Hepatocyte (in vitro differentiated cells): ENCODE results near the gene COL6A5. TPM values are rescaled to one million over a fixed set of nuclear protein-coding genes. Genes with fewer than 3 reads are reported as not detected.

ENCODE experiments used
- DNase-seq: peaks from one replicate; pipeline ENCODE4 v3.0.0-alpha.2; 2016; ENCODE audit warnings: low spot score
- H2AFZ ChIP-seq: fragments of 200-600 bp; sonication (generic); 2 replicates; pipeline ENCODE4 v1.6.0; 2016; ENCODE audit warnings: antibody characterized with exemption, mild to moderate bottlenecking
- H3K27ac ChIP-seq: fragments of 200-600 bp; sonication (generic); 2 replicates; pipeline ENCODE4 v1.5.1; 2016; ENCODE audit warnings: mild to moderate bottlenecking
- H3K27me3 ChIP-seq: fragments of 200-600 bp; sonication (generic); 2 replicates; pipeline ENCODE4 v1.6.1; 2016
- H3K36me3 ChIP-seq: fragments of 200-600 bp; sonication (generic); replicated peaks from 2 replicates; pipeline ENCODE4 v1.5.1; 2016; ENCODE audit warnings: low read depth; ENCODE audit not compliant: insufficient read depth
- H3K4me1 ChIP-seq: fragments of 200-600 bp; sonication (generic); 2 replicates; pipeline ENCODE4 v1.5.1; 2016; ENCODE audit warnings: mild to moderate bottlenecking, moderate library complexity; ENCODE audit not compliant: insufficient read depth
- H3K4me2 ChIP-seq: fragments of 200-600 bp; sonication (generic); 2 replicates; pipeline ENCODE4 v1.6.0; 2016
- H3K4me3 ChIP-seq: fragments of 200-600 bp; sonication (generic); 2 replicates; pipeline ENCODE4 v1.5.1; 2016; ENCODE audit warnings: mild to moderate bottlenecking
- H3K79me2 ChIP-seq: fragments of 200-600 bp; sonication (generic); 2 replicates; pipeline ENCODE4 v1.6.0; 2017; ENCODE audit warnings: mild to moderate bottlenecking
- H3K9me2 ChIP-seq: fragments of 200-600 bp; sonication (generic); replicated peaks from 2 replicates; pipeline ENCODE4 v1.6.0; 2017; ENCODE audit warnings: mild to moderate bottlenecking; ENCODE audit not compliant: insufficient read depth
- H3K9me3 ChIP-seq: fragments of 200-600 bp; sonication (generic); 2 replicates; pipeline ENCODE4 v1.5.1; 2016; ENCODE audit warnings: low read depth, mild to moderate bottlenecking
- H4K20me1 ChIP-seq: fragments of 200-600 bp; sonication (generic); 2 replicates; pipeline ENCODE4 v1.6.0; 2016; ENCODE audit warnings: mild to moderate bottlenecking; ENCODE audit not compliant: insufficient read depth, poor library complexity, severe bottlenecking
- EZH2 ChIP-seq: fragments of 200-600 bp; sonication (generic); IDR thresholded peaks from 2 replicates; pipeline ENCODE4 v1.6.1; 2016; ENCODE audit warnings: antibody characterized with exemption, mild to moderate bottlenecking, borderline replicate concordance
- EZH2phosphoT487 ChIP-seq: fragments of 200-600 bp; sonication (generic); IDR thresholded peaks from one replicate; pipeline ENCODE4 v1.6.1; 2018; ENCODE audit warnings: antibody characterized with exemption, mild to moderate bottlenecking, low read depth, moderate library complexity; ENCODE audit not compliant: unreplicated experiment, severe bottlenecking
- WGBS: methylation state at CpG from one replicate; pipeline ENCODE4 v1.1.6; 2016; ENCODE audit warnings: low lambda C conversion rate; ENCODE audit errors: missing lambda C conversion rate; 5-methylcytosine and 5-hydroxymethylcytosine counted together
- polyA plus RNA-seq: library from polyadenylated mRNA; unstranded; fragments of >200 nt; fragmentation: Nextera tagmentation; extraction: Ambion mirVana; gene quantifications from 2 replicates; pipeline ENCODE4 v1.2.1, GENCODE V29; 2016
- total RNA-seq: library from RNA; depleted of rRNA; stranded (reverse); fragments of >200 nt; gene quantifications from 2 replicates; pipeline ENCODE4 v1.2.3, GENCODE V29; 2014
- TF ChIP-seq, protein P1 (sequence below): fragments of 200-600 bp; sonication (generic); IDR thresholded peaks from 2 replicates; pipeline ENCODE4 v1.5.1; 2016; ENCODE audit warnings: antibody characterized with exemption, mild to moderate bottlenecking; ENCODE audit not compliant: poor library complexity

COL6A5 gene
- total and polyA plus RNA-seq, 2 experiments from 2014 or later, result 0.11 to 1.1 TPM

DNA sequence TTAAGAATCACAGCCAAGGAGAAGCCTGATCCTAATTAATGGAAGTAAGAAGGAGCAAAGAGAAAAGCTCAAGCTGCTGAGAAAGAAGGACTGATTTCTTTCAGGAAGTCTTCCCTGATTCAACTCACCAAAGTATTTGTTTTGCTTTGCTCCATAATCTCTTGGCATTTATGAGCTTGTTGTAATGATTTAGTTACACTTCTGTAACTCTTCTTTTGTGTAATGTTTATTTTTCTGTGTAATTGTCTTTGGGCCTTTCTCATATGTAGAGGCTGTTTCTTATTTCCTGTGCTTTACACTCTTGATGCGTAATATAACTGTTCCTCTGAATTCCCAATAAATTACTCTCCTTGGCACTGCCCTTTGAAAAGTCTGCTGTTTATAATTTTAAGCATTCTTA lies 80.0 kb downstream of the COL6A5 start:
- DNase-seq, result no peak
- no peak overlapping the region for H2AFZ ChIP-seq
- H3K9me3 ChIP-seq, result no peaks in the 10 kb centered on the region
- no peaks in the 10 kb centered on the region for H3K9me2 ChIP-seq
- no peak overlapping the region for H3K4me3 ChIP-seq
- no peak overlapping the region for H3K4me2 ChIP-seq
- H3K36me3 ChIP-seq, result no peaks in the 10 kb centered on the region
- H4K20me1 ChIP-seq, result no peaks in the 10 kb centered on the region
- no peaks in the 10 kb centered on the region for H3K79me2 ChIP-seq
- no peaks in the 10 kb centered on the region for H3K27me3 ChIP-seq
- TF ChIP-seq EZH2 (no peak), EZH2phosphoT487 (no peak)
- TF ChIP-seq, protein P1, sequence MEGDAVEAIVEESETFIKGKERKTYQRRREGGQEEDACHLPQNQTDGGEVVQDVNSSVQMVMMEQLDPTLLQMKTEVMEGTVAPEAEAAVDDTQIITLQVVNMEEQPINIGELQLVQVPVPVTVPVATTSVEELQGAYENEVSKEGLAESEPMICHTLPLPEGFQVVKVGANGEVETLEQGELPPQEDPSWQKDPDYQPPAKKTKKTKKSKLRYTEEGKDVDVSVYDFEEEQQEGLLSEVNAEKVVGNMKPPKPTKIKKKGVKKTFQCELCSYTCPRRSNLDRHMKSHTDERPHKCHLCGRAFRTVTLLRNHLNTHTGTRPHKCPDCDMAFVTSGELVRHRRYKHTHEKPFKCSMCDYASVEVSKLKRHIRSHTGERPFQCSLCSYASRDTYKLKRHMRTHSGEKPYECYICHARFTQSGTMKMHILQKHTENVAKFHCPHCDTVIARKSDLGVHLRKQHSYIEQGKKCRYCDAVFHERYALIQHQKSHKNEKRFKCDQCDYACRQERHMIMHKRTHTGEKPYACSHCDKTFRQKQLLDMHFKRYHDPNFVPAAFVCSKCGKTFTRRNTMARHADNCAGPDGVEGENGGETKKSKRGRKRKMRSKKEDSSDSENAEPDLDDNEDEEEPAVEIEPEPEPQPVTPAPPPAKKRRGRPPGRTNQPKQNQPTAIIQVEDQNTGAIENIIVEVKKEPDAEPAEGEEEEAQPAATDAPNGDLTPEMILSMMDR, result no peak
- H3K27ac ChIP-seq, result no peak overlapping the region
- no peaks in the 10 kb centered on the region for H3K4me1 ChIP-seq
- 37% methylated on average over 1 of the region's 1 CpG for WGBS

DNA sequence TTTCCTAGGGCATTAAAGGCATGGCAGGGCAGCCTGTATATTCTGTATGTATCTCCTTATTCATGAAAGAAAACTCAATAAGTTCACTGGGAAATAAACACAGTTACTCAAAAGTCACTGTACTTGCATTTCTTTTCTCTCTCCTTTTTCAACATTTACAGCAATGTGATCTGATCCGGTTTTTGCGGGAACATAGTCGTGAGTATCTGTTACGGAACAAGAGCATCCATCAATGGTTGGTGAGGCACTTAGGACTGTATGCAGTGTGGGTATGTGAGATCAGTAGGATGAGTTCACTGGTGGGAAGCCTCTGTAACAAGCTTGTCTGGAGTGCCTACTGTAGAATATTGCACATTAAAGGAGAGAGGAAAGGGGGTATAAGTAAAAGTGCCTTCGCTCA lies 80.7 kb downstream of the COL6A5 start:
- no peak for DNase-seq
- 74% methylated on average over 5 of the region's 5 CpGs for WGBS
- Histone ChIP-seq H3K4me2 (no peak overlapping the region), H3K4me3 (no peak overlapping the region), H2AFZ (no peak overlapping the region), H3K27me3 (no peaks in the 10 kb centered on the region), H3K4me1 (no peaks in the 10 kb centered on the region), H4K20me1 (no peaks in the 10 kb centered on the region), H3K9me3 (no peaks in the 10 kb centered on the region), H3K36me3 (no peaks in the 10 kb centered on the region), H3K79me2 (no peaks in the 10 kb centered on the region), H3K27ac (no peak overlapping the region), H3K9me2 (no peaks in the 10 kb centered on the region)
- TF ChIP-seq, protein P1, result no peak
- TF ChIP-seq EZH2phosphoT487, result no peak

DNA sequence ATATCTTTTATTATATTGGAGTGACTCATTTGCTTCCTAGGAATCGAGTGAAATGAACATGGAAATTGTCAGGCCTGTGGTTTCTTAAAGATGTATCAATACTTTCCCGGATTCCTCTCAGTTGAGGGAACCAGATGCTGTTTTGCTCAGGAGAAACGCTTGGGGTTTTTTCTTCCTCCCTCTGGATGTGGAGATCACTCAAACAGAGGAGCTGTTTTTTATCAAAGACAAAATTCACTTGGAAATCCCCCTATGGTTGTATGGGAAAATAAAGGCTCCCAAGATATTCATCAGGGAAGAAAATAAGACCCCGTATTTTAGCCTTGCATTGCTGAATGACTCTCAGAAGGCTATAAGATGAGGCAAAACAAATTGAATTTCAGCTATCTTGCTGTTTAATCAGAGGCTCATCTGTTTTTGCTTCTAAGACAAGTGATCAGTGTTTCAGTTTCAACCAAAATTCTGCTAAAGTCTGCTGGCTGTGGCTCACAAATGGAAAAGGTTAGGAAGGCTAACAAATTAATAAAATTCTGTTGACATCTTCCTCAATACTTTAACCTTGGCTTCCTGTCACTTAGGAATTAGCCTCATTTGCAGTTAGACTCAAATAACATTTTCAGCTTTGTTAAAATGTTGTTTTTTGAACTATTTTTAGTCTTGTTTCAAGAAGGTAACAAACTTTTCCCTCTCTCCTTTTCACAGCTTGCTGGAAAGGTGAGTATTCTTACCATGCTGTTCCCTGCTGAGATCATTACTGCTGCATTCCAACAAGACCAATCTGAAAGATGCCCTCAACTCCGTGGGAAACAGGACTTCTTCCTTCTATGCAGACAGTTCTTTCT lies 83.6 kb downstream of the COL6A5 start:
- Histone ChIP-seq H4K20me1 (no peaks in the 10 kb centered on the region), H3K4me2 (no peak overlapping the region), H3K36me3 (no peaks in the 10 kb centered on the region), H3K79me2 (no peaks in the 10 kb centered on the region), H3K9me3 (no peaks in the 10 kb centered on the region), H3K4me1 (no peaks in the 10 kb centered on the region), H3K27ac (no peak overlapping the region), H3K9me2 (no peaks in the 10 kb centered on the region), H2AFZ (no peak overlapping the region), H3K27me3 (no peaks in the 10 kb centered on the region), H3K4me3 (no peak overlapping the region)
- WGBS, result 58% methylated on average over 5 of the region's 5 CpGs
- TF ChIP-seq EZH2phosphoT487 (no peak), EZH2 (no peak)
- TF ChIP-seq, protein P1, result no peak
- DNase-seq, result no peak
